Calu3 (cell line): ENCODE data around the gene ANKS1B. TPM values are rescaled to one million over a fixed set of nuclear protein-coding genes. Genes with fewer than 3 reads are reported as not detected.

ENCODE experiments used
- BruUV-seq: library from RNA; stranded (reverse); fragments of 400-500 nt; replicated peaks from 2 replicates; lab custom pipeline; 2021; lab: Mats Ljungman, UMichigan
- CTCF ChIA-PET: fragments of 300-600 bp; sonication (Branson Sonifier 250); formaldehyde crosslinking; loops from one replicate; lab custom pipeline; 2022; ENCODE audit warnings: antibody characterized with exemption; lab: Charles Lee
- DNase-seq: peaks from one replicate; pipeline ENCODE4 v3.0.0; 2022
- H3K27ac Mint-ChIP-seq: one replicate; pipeline ENCODE4 v1.8.0; 2022; ENCODE audit warnings: mixed read lengths; ENCODE audit not compliant: unreplicated experiment
- H3K27me3 Mint-ChIP-seq: one replicate; pipeline ENCODE4 v1.8.0; 2022; ENCODE audit warnings: mixed read lengths; ENCODE audit not compliant: unreplicated experiment
- H3K36me3 Mint-ChIP-seq: one replicate; pipeline ENCODE4 v1.8.0; 2022; ENCODE audit warnings: mild to moderate bottlenecking, moderate library complexity, mixed read lengths; ENCODE audit not compliant: insufficient read depth, unreplicated experiment
- H3K4me1 Mint-ChIP-seq: one replicate; pipeline ENCODE4 v1.8.0; 2022; ENCODE audit warnings: mild to moderate bottlenecking, low read depth, mixed read lengths; ENCODE audit not compliant: unreplicated experiment
- H3K4me3 Mint-ChIP-seq: one replicate; pipeline ENCODE4 v1.8.0; 2022; ENCODE audit warnings: mild to moderate bottlenecking, low read depth, moderate library complexity, mixed read lengths; ENCODE audit not compliant: unreplicated experiment
- H3K9me3 Mint-ChIP-seq: one replicate; pipeline ENCODE4 v1.8.0; 2022; ENCODE audit warnings: low read depth, mixed read lengths; ENCODE audit not compliant: unreplicated experiment
- CTCF ChIP-seq: fragments of 200-600 bp; IDR thresholded peaks from one replicate; pipeline ENCODE4 v1.8.0; 2022; ENCODE audit warnings: antibody characterized with exemption; ENCODE audit not compliant: unreplicated experiment
- intact Hi-C: fragments of 100-400 bp; cut with micrococcal nuclease; formaldehyde crosslinking; loops from one replicate; pipeline ENCODE4 v1.10.0; 2022; ENCODE audit not compliant: unreplicated experiment
- total RNA-seq: library from RNA; stranded (reverse); gene quantifications from 2 replicates; pipeline ENCODE4 v1.2.3, GENCODE V29; 2022

Gene ANKS1B
- total RNA-seq, 1 experiment from 2014 or later = 1.7 TPM

GRCh38 chr12:99833397-99833796, 151.3 kb downstream of the ANKS1B start:
- no peaks in the 10 kb centered on the region for H3K4me1 Mint-ChIP-seq
- H3K4me3 Mint-ChIP-seq = no peak overlapping the region
- CTCF ChIA-PET = no interaction called here
- intact Hi-C loops = no loop called here
- no peak for DNase-seq
- no peaks in the 10 kb centered on the region for H3K27me3 Mint-ChIP-seq
- H3K36me3 Mint-ChIP-seq = no peaks in the 10 kb centered on the region
- no peak overlapping the region for H3K27ac Mint-ChIP-seq
- no peak for TF ChIP-seq CTCF
- no peaks in the 10 kb centered on the region for H3K9me3 Mint-ChIP-seq
- no TSS peak for BruUV-seq

GRCh38 chr12:99824900-99825542, 159.7 kb downstream of the ANKS1B start:
- CTCF ChIA-PET = no interaction called here
- Mint-ChIP-seq H3K27ac (no peak overlapping the region), H3K27me3 (no peaks in the 10 kb centered on the region), H3K9me3 (no peaks in the 10 kb centered on the region), H3K36me3 (no peaks in the 10 kb centered on the region), H3K4me3 (no peak overlapping the region), H3K4me1 (no peaks in the 10 kb centered on the region)
- intact Hi-C loops = no loop called here
- DNase-seq = no peak
- BruUV-seq = no TSS peak
- TF ChIP-seq CTCF = no peak

- Mint-ChIP-seq H3K36me3 (no peaks in the 10 kb centered on the region), H3K27ac (no peak overlapping the region), H3K9me3 (no peaks in the 10 kb centered on the region), H3K27me3 (no peaks in the 10 kb centered on the region), H3K4me3 (no peak overlapping the region), H3K4me1 (no peaks in the 10 kb centered on the region)
- BruUV-seq = no TSS peak
- DNase-seq = no peak
- CTCF ChIA-PET = no interaction called here
- TF ChIP-seq CTCF = no peak
- intact Hi-C loops = no loop called here
Measured at GRCh38 chr12:99822273-99822672, 162.5 kb downstream of the ANKS1B start.

GRCh38 chr12:99810718-99811593, 173.8 kb downstream of the ANKS1B start:
- Mint-ChIP-seq H3K9me3 (no peaks in the 10 kb centered on the region), H3K4me1 (no peaks in the 10 kb centered on the region), H3K4me3 (no peak overlapping the region), H3K27ac (no peak overlapping the region), H3K27me3 (no peaks in the 10 kb centered on the region), H3K36me3 (no peaks in the 10 kb centered on the region)
- no TSS peak for BruUV-seq
- TF ChIP-seq CTCF = no peak
- CTCF ChIA-PET = interaction anchor here (0.6 to 0.8 kb wide), 3 partner anchors 8 to 419 kb away, joined by 3 to 6 read pairs (median 3); no protein-coding TSS in a partner anchor
- intact Hi-C loops = loop anchor here (2.0 to 10.0 kb wide), 6 partner anchors 171 to 744 kb away; partner anchors contain the start of genes ACTR6 and ANKS1B
- peak; percentile 51 for DNase-seq
